ENCODE data around the gene ZFP3.

GRCh38 chr17:5092218-5093010 lies 14.1 kb downstream of the ZFP3 start:
- TF ChIP-seq CTCF (IDR thresholded peaks at IDR 0.05): no peak
- no peak for TF ChIP-seq POLR2A (IDR thresholded peaks at IDR 0.05)
